CD4-positive, alpha-beta T cell treated with Interferon alpha-2 for 1 hour (primary cell): ENCODE data around the gene GPHN.
"Not testable (repeated sequence)": the region's sequence is repeated elsewhere in the genome, so short reads cannot be mapped to it uniquely, and the experiment has no call there.

Experiments used
- DNase-seq, 2 donors: peaks; one replicate each; pipeline ENCODE4 v3.0.0-alpha.2; 2020 to 2022

Gene GPHN

DNA sequence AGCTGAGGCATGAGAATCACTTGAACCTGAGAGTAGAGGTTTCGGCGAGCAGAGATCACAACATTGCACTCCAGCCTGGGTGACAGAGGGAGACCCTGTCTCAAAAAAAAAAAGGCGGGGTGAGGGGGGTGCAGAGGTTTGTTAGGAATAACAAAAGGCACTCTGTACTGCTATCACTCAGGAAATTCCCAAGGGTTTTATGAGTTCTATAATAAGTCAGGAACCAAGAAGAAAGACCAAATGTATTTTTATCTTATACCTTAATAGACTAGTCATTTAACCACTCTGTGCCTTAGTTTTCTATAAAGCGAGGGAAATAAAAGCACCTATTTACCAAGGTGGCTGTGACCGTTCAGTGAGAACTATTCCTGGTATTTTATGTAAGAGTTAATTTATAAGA lies 319.2 kb downstream of the GPHN start:
- no peak for DNase-seq

DNA sequence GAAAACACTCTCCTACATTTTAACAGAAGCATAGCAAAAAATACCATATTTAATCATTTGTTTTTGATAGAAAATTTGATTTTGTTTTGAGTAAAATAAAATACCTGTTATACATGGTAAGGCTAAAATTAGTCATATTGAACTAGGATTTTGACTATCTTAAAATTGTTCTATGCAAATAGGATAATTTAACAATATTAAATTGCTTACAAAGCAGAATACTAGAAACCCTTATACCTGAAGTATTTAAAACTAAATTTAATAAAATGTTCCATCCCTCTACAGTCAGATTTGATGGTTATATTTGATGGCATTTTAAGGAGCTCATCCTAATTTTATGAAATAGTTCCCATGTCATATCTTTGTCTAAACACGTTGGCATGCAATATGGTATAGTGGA lies 323.2 kb downstream of the GPHN start:
- no peak for DNase-seq

GRCh38 chr14:66833816-66834215 lies 325.9 kb downstream of the GPHN start:
- no peak for DNase-seq

DNA sequence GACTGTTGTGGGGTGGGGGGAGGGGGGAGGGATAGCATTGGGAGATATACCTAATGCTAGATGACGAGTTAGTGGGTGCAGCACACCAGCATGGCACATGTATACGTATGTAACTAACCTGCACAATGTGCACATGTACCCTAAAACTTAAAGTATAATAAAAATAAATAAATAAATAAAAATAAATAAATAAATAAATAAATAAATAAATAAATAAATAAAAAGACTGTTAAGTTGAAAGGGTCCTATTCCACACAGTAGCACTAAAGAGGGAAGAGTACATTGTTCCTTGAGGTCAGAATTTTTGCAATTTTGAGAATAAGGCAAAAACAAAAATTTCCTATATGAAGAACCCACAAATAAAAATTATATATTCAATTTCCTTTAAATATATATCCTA lies 329.5 kb downstream of the GPHN start:
- not testable (repeated sequence) for DNase-seq

GRCh38 chr14:66842911-66843512 lies 335.1 kb downstream of the GPHN start:
- DNase-seq, result no peak

DNA sequence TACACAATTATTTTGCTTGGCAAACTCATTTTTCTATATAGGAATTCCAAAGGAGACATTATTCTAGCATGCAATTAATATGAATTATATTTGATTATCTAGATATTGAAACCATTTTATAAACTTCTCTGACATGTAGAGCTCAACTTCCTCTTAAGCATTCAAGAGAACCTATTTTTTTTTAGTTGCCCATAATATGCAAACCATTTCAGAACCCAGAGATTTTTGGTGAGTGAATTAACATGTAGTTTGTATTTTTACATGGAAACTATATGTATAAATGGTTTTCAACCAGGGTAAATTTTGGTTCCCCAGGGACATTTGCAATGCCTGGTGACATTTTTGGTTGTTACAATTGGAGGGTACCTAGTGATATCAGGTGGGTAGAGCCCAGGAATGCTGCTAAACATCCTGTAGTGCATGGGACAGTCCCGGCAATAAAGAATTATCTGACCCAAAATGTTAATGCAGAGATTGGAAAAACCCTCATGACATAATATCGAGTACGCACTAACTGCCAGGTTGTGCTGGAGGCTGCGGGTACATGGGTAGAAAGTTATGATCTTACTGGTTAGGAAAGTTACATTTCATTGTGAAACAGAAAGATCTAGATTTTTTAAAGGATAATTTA lies 342.4 kb downstream of the GPHN start:
- DNase-seq, result no peak

DNA sequence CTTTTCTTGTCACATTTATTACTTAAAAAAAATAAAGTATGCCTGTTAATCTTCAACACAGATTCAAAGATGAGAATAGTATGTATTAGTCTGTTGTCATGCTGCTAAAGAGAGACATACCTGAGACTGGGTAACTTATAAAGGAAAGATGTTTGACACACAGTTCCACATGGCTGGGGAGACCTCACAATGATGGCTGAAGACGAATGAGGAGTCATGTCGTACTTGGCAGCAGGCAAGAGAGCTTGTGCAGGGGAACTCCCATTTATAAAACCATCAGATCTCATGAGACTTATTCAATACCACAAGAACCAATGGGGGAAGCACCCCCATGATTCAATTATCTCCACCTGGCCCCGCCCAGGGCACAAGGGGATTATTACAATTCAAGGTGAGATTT lies 345.4 kb downstream of the GPHN start:
- no peak for DNase-seq

DNA sequence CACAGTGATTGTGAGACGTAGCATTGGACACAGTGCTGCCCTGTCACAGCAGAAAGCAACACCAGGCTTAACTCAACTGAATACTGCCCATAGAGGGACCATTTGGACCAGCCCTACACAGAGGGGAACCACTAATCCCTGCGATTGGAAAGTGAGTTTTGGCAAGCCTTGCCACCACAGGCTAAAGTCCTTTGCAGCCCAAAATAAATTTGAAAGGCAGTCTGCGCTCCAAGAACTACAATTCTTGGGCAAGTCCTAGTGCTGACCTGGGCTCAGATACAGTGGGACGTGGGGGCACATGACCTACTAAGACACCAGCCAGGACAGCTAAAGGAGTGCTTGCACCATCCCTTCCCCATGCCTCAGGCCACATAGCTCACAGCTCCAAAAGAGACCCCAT lies 349.9 kb downstream of the GPHN start:
- DNase-seq, result no peak

GRCh38 chr14:66859063-66859671 lies 351.2 kb downstream of the GPHN start:
- no peak for DNase-seq

DNA sequence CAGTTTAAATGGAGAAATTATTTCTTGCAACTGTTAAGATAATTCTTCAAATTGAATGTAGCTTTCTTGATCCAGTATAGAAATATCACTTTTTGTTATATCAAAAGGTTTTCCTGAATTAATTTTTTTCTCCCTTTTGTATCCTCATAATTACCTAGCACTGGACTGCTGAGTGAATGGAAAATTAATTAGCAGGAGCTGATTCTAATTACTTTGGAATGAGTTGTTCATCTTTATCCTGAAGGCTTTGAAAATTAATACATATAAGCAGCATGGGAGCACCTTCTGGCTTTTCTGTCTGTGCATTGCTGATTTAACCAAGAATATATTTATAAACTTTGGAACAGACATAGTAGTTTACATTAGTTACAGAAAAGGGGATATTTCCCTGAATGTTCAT lies 373.6 kb downstream of the GPHN start:
- DNase-seq, result no peak

- DNase-seq, result no peak
Measured at GRCh38 chr14:66884149-66884548, 376.2 kb downstream of the GPHN start.

DNA sequence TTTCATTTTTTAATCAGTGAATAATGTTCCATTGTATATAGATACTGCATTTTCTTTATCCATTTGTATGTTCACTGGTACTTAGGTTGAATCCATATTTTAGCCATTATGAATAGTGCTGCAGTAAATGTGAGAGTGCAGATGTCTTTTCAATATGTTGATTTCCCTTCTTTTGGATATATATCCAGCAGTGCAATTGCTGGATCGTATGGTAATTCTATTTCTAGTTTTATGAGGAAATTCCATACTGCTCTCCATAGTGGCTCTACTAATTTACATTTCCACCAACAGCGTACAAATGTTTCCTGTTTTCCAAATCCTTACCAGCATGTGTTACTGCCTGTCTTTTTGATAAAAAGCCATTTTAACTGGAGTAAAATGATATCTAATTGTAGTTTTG lies 392.8 kb downstream of the GPHN start:
- DNase-seq, result no peak

DNA sequence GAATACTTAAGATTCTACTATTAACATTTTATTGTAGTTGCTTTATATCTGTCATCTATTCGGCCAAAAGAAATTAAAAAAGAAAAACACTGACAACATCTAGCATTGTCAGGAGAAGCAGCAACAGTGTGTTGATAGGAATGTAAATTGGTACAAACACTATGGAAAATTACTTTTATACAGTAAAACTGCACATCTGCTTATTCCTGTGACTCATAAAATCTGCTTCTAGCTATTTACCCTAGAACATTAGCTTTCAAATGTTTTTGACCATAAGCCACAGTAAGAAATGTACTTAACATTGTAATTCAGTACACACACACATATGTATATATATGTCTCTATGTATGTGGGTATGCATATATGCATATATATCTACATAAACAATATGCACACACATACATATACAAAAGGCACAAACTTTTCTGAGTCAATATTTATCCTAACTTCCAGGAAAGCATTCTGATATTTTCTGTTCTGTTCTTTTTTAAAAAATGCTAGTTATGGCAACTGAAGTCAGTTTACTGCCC lies 402.4 kb downstream of the GPHN start:
- no peak for DNase-seq

GRCh38 chr14:66916421-66916820 lies 408.5 kb downstream of the GPHN start:
- DNase-seq, result no peak

DNA sequence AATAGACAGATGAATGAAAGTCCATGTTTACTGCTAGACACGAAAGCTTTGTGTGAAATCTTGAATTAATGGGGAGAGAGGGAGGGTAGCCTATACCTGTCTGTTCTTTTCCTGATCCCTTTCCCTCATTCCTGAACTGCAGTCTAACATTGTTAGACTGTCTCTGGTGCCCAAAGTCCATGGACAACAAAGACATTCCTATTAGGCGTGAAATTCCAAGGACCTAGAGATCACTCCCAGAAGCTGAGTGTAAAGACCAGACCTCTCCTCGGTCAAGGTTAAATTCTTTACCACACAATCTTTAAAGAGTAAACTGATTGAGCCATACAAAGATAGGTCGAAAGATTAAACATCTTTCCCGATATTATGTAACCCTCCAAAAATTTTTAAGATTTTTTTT lies 410.6 kb downstream of the GPHN start:
- no peak for DNase-seq

DNA sequence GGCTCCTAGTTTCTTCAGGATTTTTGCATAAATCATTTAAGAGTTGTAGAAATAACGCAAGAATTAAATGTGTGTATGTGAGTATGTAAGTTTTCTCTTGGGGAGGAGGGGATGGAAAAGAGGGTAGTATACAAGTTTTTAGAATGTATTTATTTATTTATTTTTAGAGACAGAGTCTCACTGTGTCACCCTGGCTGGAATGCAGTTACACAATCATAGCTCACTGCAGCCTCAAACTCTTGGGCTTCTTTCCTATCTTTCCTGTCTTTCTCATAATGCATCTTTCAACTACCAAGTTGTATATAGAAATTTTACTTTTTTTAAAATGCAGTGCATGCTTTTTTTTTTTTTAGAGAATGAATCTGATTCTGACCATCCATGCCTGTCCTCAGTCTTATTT lies 412.2 kb downstream of the GPHN start:
- DNase-seq, result no peak

- DNase-seq, result no peak
Measured at GRCh38 chr14:66923251-66923650, 415.3 kb downstream of the GPHN start.

DNA sequence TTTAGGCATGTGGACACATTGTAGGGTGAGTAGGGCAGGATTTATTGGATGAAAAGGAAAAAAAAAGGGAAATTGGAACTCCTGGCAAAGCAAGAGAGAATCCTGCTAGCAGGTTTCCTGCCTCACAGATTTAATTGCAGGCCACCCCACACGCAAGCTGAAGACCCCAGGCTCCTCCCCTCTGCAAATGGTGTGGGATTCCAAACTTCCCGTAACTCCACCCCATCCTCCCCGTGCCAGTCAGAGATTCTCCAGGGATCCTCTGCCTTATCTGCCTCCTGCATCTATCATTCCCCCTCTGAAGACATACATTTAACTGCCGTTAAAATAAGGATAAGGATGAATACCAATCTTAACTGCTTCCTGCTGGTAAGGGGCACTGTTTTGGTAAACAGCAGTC lies 431.5 kb downstream of the GPHN start:
- DNase-seq, result no peak

DNA sequence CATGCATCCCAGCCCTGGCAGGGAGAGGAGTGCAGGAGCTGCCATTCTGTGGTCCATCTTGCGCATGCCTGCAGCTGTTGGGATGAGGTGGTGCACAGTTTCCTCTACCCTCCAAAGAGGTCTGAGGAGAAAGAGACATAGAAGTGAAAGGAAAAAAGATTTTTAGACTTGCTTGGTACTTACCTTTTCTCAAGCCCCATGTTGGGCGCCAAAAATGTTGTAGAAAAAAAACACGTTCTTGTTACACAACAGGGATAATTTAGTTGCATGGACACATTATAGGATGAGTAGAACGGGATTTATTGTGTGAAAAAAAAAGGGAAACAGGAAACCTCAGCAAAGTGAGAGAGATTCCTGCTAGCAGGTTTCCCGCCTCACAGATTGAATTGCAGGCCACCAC lies 436.9 kb downstream of the GPHN start:
- DNase-seq, result peak in 1 of 2 donors; percentile 23

- DNase-seq, result no peak
Measured at GRCh38 chr14:66955159-66955558, 447.2 kb downstream of the GPHN start.

- DNase-seq, result no peak
Measured at GRCh38 chr14:66959437-66960050, 451.6 kb downstream of the GPHN start.

GRCh38 chr14:66965831-66966230 lies 457.9 kb downstream of the GPHN start:
- no peak for DNase-seq

GRCh38 chr14:66972469-66972868 lies 464.5 kb downstream of the GPHN start:
- no peak for DNase-seq

GRCh38 chr14:66974397-66975025 lies 466.6 kb downstream of the GPHN start:
- DNase-seq, result no peak
